Fibroblast of peridontal ligament (primary cell): ENCODE data around the gene NHERF1.

Experiments
- DNase-seq: peaks from one replicate; pipeline ENCODE4 v3.0.0-alpha.2; 2010; ENCODE audit errors: extremely low read depth

Gene NHERF1

DNA sequence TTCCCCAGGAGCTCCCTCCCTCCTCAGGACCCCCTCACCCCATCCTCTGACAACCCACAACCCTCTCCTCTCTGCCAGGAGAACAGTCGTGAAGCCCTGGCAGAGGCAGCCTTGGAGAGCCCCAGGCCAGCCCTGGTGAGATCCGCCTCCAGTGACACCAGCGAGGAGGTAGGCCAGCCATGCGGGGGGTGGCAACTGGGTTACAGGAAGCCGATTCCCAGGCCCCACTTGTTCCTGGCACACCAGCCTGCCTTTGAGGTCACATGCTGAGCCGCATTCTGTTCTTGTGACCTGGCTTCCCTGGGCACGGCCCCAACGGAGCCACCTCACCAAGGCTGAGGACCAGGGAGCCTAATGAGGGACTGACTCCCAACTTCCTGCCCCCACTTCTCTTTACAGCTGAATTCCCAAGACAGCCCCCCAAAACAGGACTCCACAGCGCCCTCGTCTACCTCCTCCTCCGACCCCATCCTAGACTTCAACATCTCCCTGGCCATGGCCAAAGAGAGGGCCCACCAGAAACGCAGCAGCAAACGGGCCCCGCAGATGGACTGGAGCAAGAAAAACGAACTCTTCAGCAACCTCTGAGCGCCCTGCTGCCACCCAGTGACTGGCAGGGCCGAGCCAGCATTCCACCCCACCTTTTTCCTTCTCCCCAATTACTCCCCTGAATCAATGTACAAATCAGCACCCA, 19.8 kb downstream of the NHERF1 start:
- peak; percentile 52 for DNase-seq

DNA sequence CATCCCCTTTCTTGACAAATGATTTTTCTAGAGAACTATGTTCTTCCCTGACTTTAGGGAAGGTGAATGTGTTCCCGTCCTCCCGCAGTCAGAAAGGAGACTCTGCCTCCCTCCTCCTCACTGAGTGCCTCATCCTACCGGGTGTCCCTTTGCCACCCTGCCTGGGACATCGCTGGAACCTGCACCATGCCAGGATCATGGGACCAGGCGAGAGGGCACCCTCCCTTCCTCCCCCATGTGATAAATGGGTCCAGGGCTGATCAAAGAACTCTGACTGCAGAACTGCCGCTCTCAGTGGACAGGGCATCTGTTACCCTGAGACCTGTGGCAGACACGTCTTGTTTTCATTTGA, 20.3 kb downstream of the NHERF1 start:
- DNase-seq, result no peak

DNA sequence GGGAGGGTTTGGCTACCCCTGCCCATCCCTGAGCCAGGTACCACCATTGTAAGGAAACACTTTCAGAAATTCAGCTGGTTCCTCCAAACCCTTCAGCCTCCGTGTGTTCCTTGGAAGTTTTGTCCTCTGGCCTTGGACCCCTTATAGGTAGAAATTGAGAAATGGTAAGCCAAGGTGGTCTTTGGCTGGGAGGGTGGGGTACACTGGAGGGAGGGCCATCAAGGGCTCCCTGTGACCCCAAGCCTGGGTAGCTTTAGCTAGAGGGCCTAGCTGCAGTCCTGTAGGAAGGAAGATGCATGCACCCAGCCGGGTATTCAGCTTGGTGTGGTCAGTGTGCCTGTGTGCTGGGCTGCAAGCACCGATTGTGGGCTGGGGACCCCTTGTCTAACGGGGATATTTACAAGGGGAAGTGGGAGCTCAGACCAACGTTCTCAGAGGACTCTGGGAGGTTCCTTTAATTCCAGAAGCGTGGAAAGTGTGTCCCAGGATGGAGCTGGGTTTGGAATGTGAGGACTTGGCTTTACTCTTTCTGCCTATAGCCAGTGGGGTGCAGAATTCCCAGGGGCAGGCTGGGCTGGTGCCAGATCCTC, 20.9 kb downstream of the NHERF1 start:
- no peak for DNase-seq

DNA sequence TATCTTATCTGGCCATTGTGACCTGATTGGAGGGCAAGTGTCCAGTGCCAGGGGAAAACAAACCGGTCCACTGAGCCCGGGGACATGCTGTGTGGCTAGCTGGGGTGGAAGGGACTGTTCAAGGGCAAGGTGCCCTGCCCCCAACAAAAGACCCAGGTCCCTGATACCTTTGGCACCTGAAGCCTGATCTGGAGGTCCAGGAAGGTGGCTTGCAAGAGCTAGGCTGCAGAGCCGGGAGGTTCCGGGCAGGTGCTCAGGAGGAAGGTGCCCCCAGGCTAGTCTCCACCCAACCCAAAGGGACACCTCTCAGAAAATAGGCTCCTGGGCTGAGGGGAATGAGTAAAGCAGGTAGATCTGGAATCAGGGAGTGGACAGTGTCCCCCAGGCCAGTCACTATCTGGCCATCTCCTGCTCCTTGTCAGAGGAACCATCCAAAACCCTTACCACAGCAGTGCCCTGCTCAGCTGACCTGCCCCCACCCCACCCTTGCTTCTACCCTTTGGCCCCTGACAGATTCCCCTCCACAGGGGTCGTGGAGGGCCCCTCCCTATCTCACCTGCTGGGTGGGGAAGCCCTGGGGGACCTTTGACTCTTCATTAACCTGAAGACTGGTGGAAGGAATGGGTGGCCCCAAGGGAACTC, 21.5 kb downstream of the NHERF1 start:
- no peak for DNase-seq

DNA sequence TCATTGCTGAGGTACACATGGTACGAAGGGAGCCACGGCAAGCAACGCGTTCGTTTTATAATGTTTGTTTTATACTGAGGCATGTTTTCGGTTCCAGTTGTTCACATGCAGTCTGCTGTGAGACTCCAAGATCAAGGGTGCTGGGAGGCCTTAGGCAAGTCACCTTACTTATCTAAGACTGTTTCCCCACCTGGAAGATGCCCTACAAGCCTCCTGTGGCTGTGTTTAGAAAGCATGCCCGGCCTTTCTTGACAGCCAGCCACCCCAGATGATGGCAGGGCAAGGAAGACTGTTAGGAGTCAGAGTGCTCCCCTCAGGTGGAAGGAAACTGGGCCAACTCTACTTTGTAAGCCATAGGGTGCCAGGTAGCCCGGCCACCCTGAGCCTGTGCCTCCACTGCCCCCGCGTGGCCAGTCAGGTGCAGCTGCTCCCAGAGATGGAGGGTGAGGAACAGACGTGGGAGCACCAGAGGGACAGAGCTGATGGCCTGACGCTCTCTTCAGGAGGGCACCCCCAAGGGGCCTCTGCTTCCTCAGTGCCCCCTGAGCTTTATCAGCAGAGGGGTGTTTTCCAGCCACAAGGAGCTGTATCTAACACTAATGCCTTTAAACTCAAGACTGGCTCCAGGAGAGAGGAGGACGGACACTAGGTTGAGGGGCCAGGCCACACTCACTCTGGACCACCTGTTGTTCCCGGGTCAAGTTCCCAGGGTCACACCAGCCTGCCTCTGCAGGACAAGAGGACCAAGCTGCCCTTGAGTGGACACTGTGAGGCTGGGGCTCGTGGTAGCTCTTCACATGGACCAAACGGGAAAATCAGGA, 22.3 kb downstream of the NHERF1 start:
- no peak for DNase-seq

DNA sequence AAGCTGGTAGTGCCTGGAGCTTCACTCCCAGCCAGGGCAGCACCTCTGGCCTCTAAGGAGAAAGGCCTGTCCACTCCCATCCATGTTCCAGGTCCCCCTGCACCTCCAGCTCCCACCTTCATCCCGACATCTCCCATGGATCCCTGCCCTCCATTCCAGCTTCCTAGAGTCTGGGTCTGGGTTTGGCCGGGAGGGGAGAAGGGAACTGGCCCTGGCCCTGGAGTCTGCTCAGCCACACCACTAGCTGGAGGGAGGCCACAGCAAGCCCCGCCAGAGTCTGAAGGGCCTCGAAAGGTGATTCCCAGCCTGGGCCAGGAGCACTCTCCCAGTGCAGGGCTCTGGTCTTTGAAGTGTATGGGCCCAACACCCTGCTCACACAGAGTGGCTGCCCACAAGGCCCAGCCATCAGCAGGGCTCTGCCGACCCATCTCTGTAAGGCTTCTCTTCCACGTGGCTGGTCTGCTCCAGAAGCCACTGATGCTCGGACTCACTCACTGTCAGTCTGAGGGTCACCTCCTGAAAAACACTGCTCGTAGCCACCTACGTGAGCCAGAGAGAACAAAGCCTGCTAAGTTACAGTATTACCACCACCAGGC, 23.0 kb downstream of the NHERF1 start:
- DNase-seq, result no peak

DNA sequence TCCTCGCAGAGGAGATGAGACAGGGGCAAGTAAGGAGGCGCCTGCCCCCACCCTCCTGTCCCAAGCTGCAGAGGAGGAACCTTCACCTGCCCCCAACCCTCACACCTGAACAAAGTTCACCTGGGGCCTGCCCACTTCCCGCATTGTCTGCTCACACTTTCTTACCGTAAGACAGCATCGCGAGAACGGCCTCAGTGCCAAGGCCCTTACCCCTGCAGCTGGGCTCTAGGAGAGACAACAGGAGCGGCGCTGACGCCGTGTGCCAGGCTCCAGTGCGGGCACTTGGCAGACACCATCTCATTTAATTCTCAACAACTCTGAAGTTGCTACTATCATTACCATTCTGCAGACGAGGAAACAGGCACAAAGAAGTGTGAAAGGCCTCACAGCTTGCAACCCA, 23.6 kb downstream of the NHERF1 start:
- no peak for DNase-seq

DNA sequence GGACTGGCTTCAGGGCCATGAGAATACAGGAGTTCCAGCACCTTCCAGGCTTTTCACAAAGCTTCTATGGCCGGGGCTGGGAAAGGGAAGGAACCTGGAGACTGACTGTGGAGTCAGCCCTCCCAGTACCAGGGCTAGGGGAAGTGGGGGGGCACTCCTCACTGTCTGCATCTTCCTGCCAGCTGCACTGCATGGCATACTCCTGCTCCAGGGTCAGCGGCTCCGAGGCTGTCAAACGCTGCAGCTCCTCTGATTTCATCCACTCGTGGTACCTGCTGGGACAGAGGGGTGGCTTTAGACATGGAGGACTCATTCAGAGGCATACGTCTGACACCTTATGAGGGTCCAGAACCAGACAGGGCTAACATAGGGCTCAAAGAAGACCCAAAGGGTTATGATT, 25.0 kb downstream of the NHERF1 start:
- no peak for DNase-seq

DNA sequence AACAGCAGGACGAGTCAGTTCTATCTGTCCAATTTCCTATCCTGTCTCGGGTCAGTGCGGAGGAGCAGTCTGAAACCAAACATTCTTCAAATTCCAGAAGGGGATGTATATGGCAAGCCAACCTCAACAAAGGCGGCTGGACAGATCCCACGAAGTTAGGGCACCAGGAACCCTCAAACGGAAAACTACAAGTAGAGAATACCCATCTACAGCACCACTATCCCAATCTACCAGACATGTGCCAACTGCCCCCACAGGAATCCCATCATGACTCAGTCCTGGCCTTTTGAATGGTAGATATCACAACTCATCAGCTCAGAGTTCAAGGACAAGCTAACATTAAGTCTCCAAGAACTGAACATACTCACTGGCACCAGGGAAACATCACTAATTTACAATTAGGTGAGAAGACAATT, 25.5 kb downstream of the NHERF1 start:
- DNase-seq, result no peak

DNA sequence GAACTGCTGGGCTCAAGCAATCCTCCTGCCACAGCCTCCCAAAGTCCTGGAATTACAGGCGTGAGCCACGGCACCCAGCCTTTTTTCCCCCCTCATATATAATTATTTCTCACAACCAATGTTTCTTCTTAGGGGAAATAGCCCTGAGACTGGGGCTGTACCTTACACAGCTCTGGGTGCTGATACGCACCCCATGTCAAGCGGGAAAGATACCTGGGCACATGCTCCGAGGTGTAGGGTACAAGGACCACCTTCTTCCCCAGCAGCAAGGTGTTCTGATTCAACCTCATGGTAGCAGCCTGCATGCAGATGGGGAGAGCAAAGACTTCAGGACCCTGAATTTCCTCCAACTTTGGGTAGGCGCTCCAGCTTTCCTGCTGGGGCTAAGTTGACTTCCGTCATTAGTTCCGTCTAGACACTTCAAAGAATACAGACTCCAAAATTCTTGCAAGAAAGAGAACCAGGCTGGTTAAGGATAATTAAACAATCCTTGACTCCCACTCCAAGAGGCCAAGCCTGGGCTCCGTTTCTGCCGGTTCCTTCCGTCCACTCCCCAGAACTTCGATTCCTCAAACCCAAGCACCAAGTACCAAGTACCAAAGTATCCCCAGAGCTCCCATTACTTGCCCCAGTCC, 27.1 kb downstream of the NHERF1 start:
- DNase-seq, result no peak

DNA sequence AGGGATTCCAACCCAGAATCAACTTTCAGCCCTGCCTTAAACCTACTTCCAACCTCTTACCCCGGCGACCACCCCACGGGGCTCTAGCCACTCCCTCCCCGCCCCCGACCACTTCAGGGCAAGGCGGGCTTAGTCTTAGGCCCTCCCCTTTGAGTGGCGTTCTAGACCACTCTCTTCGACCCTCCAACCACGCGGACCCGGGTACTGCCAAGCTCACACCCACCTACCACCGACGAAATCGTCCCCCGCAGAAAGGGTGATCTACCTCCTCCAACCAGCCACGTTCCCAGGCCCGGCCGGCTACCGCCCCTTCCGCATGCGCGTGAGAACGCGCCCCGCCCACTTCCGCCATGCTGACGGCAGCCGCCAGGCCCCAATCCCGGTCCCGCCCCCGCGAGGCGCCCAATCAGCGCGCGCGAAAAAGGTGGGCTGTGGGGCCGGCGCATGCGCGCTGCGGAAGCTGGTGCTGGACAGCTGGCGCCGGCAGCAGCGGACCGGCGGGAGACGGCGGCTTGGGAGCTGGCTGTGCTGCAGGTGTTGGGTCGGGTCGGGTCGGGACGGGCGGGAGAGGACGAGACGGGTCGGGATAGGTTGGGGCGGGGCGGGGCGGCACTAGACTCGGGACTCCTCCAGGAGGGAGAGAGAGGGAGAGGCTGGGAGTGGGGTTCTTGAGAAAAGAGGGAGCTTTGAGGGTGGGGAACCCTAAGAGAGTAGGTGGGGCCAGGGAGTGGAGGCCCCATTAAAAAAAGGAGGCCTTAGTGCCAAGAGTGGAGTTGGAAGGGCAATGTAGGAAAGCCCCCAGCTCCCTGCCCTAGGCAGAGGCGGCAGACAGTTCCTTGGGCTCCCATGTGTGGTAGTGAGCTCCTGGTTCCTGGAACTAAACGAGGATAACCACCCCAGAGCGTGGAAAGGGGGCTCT, 27.9 kb downstream of the NHERF1 start, which contains the start of gene NAT9:
Gene NAT9, minus strand, starts transcription at position 302 of the 919 bp plus-strand sequence. CDS start 647 bp downstream, outside the sequence.
- DNase-seq, result peak; percentile 87

DNA sequence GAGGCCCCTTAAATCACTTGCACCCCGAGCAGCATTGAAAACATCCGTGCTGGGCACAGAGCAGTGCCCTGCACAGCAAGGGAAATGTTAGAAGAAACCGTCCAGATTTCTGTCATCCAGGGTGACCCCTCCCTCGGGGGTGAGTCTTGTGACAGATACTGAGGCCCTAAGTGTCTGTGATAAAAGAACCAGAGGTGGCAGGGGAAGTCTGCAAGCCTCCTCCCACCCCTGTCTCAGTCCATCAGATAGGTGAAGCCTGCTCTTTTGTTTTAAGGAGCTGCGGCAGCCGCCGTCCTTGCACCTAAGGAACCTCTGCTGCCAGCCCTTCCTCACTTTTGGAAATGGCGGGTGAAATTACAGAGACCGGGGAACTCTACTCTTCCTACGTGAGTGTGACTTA, 28.6 kb downstream of the NHERF1 start:
- DNase-seq, result no peak

DNA sequence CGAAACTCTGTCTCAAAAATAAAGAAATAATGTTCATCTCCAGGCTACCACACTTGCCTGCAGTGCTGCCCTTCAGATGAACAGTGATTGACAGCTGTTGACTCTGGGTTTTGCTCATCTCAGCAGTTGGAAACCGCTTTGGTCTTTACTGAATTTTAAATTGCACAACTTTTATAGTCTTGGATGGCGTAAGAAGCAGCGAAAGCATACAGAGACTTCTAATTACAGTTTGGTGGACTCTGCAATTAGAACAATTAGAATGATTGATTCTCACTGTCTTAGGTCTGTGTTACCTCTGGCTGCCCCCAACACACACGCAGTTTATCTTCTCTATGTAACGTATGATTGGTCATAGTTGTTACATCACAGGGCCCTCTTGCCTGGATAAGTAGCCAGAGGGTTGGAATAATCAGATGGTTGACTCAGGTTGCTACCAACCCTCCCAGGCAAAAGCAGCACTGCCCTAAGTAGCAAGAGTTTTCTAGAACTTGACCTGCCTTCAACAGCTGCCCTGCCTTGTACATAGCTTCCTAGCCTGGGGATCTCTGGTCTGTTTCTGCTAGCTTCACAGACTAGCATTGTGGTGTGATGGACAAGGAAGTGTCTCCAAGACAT, 29.6 kb downstream of the NHERF1 start:
- no peak for DNase-seq

DNA sequence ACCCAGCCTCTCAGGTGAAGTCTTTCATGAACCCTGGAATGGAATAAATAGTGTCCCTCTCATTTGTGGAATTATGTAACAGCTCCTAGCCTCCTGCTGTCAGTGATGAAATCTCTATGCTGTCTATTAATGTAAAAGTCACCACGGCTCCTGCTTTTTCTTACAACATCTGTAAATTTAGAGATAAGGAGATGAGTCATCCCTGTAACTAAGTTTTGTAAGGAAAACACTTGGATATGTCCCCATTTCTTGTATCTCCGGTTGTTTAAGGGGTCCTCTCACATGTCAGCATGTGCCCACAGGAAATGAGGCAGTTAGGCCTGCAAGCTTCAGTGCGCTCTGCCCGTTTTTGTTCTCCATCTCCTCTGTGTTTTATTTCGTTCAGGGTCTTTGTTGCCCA, 30.5 kb downstream of the NHERF1 start:
- DNase-seq, result no peak

DNA sequence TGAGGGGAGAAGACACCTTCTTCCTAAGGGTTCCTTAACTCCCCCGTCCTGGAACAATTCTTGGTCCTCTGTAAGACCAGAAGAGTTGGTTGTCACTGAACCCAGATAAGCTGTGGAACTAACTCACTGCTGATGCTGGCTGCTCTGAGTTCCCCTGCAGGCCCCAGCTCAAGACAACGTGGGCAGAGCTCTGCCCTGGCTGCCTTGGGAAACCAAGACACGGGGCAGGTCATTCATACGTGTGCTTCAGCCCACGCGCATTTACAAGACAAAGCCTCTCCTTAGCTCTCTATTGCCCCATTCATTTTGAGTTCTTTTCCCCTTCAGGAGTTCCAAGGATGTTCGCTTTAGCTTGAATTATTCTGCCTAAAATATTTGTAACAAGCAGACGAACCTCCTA, 31.1 kb downstream of the NHERF1 start:
- no peak for DNase-seq

DNA sequence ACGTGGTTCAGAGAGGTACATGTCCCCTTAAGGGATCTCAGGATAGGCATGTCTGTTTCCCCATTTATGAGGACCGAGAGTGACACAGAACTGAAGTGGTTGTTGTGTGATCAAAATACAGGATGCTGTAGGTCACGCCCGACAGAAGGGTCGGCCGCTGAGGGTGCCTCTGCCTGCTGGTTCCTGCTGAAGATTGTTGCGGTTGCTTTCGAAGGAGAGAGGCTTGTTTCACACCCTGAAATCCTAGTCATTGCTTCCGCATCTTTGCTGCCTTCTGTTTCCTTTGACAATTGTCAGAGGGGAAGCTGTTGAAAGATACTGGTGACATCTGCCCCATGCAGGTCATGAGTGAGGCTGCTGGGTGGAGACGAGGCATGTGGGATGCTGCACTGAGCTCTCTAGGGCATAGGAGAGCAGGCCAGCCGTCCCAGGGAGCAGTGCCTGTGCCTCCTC, 31.5 kb downstream of the NHERF1 start:
- no peak for DNase-seq

DNA sequence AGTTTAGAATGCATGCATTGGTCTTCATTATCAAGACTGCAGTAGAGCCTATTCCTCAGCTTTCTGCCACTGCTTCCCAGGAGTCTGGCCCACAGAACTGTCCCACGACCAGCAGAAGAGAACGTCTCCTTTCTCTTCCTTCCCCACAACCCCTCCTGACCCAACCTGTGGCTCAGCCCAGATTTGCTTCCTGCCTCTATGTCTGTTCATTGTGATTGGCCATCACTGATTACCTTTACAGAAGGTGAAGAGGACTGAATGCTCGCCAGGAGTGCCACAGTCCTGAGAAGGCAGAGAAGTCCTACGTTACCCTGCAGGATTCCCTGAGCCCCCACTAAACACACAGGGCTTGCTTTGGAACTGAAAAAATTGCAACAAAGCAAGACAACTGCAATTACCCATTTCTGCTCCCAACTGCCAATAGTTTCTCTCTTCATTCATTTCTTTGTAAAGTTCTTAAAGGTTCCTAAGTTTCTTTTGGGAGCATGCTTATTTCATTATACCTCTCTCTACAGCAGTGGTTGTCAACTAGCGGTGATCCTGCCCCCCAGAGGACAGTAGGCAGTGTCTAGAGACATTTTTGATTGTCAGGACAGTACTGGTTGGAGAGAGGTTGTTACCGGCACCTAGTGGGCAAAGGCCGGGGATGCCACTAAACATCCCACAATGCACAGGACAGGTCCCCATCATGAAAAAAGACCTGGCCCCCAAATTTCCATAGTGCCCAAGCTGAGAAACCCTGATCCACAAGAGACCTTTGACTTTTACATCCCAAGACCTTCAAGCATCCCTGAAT, 32.2 kb downstream of the NHERF1 start:
- no peak for DNase-seq

DNA sequence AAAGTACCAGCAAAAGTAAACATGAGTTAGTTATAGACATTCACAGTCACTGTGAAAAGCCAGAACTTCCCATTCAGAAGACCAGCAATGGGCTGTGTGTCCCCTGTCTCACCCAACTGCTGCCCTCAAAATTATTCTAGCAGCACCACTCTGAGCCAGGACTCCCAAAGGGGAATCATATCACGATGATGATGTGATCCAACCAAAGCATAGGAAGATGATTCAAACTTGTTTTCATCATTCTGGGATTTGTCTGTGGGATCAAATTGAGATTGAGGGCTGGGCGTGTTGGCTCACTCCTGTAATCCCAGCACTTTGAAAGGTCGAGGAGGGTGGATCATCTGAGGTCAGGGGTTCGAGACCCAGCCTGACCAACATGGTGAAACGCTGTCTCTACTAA, 34.1 kb downstream of the NHERF1 start:
- DNase-seq, result no peak
